A549 (cell line): ENCODE results near the gene PTK7.

ENCODE experiments used
- EHMT2 ChIP-seq: fragments of 200-600 bp; sonication (generic); IDR thresholded peaks from 2 replicates; pipeline ENCODE4 v1.6.1; 2016; ENCODE audit warnings: antibody characterized with exemption, low read depth, mild to moderate bottlenecking, moderate library complexity
- MAFK ChIP-seq: fragments of 450-650 bp; IDR thresholded peaks from 2 replicates; pipeline ENCODE4 v1.6.1; 2014; ENCODE audit not compliant: partially characterized antibody
- NFE2L2 ChIP-seq: fragments of 150-350 bp; conservative IDR thresholded peaks from 2 replicates; pipeline ENCODE4 v1.6.1; 2014; ENCODE audit warnings: low read length
- RFX5 ChIP-seq: fragments of 450-650 bp; IDR thresholded peaks from 2 replicates; pipeline ENCODE4 v1.7.1; 2014; ENCODE audit warnings: antibody characterized with exemption, mild to moderate bottlenecking, moderate library complexity

DNA sequence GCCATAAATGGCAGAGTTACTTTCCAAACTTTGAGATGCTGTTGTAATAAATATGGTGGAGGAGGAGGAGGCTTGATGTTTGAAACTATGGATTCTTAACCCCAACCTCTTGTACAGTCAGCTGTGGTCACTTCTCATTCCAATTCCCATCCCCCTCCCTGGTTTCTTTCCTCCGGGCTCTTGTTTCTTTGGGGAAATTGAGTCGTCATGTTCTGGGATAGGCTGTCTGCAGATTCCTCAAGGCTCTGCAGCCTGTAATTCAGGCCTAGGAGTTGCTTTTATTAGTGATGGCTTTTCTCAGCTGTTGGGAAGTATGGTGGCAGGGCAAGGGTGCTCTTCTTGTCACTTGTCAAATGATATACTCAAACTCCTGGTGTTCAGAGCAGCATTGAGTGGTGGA is 2.6 kb downstream of the PTK7 start:
- TF ChIP-seq RFX5 (no peak), EHMT2 (no peak), MAFK (no peak), NFE2L2 (no peak)
